Transverse colon (tissue), 4 donors: ENCODE data around the gene MRAS.

Source experiments
- EP300 ChIP-seq: sonication (generic); formaldehyde crosslinking; IDR thresholded peaks from one replicate; pipeline ENCODE4 v1.6.1; 2017; ENCODE audit warnings: antibody characterized with exemption, low read depth
- POLR2A ChIP-seq: fragments of 450-650 bp; IDR thresholded peaks from one replicate; pipeline ENCODE4 v1.6.1; 2016; ENCODE audit warnings: antibody characterized with exemption, mild to moderate bottlenecking, moderate library complexity
- POLR2AphosphoS5 ChIP-seq, 3 donors: sonication (generic); formaldehyde crosslinking; IDR thresholded peaks; one replicate each; pipeline ENCODE4 v1.6.1; 2016; ENCODE audit warnings: antibody characterized with exemption in 3 of 3
- TF ChIP-seq, protein P1 (sequence below), 5 experiments: fragments of 200-600 bp in 3 of 5; fragments of 450-650 bp in 2 of 5; sonication (generic) in 3 of 5; IDR thresholded peaks; 1 replicate in 2 of 5; 2 replicates in 3 of 5; pipeline ENCODE4 v1.5.1; 2016 to 2017; ENCODE audit warnings: antibody characterized with exemption in 5 of 5, inconsistent platforms in 3 of 5, mild to moderate bottlenecking in 2 of 5, moderate library complexity in 1 of 5

DNA sequence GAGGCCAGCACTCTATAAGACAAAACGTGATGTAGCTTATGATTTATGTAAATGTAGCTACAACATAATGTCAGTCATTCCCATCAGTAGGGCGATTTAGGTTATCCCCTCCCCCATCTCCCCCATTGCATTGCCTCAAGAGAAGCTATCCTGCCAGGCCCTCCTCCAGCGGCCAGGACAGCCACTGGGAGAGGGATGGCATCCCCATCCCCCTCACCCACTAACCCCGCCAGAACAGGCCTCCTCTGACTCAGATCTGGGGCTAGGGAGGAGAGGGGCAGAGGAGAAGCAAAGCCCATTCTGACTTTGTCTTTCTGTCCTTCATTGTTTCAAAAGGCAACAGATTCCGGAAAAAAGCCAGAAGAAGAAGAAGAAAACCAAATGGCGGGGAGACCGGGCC, 53.5 kb downstream of the MRAS start:
- no peak for TF ChIP-seq POLR2A
- no peak for TF ChIP-seq EP300
- TF ChIP-seq, protein P1, sequence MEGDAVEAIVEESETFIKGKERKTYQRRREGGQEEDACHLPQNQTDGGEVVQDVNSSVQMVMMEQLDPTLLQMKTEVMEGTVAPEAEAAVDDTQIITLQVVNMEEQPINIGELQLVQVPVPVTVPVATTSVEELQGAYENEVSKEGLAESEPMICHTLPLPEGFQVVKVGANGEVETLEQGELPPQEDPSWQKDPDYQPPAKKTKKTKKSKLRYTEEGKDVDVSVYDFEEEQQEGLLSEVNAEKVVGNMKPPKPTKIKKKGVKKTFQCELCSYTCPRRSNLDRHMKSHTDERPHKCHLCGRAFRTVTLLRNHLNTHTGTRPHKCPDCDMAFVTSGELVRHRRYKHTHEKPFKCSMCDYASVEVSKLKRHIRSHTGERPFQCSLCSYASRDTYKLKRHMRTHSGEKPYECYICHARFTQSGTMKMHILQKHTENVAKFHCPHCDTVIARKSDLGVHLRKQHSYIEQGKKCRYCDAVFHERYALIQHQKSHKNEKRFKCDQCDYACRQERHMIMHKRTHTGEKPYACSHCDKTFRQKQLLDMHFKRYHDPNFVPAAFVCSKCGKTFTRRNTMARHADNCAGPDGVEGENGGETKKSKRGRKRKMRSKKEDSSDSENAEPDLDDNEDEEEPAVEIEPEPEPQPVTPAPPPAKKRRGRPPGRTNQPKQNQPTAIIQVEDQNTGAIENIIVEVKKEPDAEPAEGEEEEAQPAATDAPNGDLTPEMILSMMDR (IDR thresholded peaks at IDR 0.05): no peak
- TF ChIP-seq POLR2AphosphoS5 (IDR thresholded peaks at IDR 0.05): no peak
